Measurements from ENCODE around the gene CD300C. TPM values are rescaled to one million over a fixed set of nuclear protein-coding genes. Genes with fewer than 3 reads are reported as not detected.

CD300C gene
- total RNA-seq, 4 donors from 2014 or later: 0.15 to 1.5 (median 0.75) TPM

GRCh38 chr17:74516561-74517328, 29.2 kb downstream of the CD300C start:
- DNase-seq (ENCODE audit: low spot score in 2 of 2): peak in 1 of 2 donors; percentile 37
- intact Hi-C loops (cut with DNase I; ENCODE audit: low total_unique reads): no loop called here
- no peak overlapping the region for H3K4me3 ChIP-seq (ENCODE audit: low read depth, poor library complexity, severe bottlenecking)
- TF ChIP-seq POLR2A (IDR thresholded peaks at IDR 0.05): no peak
- TF ChIP-seq CTCF (IDR thresholded peaks at IDR 0.05): no peak
- 78 to 85% methylated on average over 3 of the region's 3 CpGs for WGBS, 2 donors

- WGBS, 2 donors: 72 to 77% methylated on average over 4 of the region's 4 CpGs
- intact Hi-C loops (cut with DNase I; ENCODE audit: low total_unique reads): no loop called here
- H3K4me3 ChIP-seq (ENCODE audit: low read depth, poor library complexity, severe bottlenecking): no peak overlapping the region
- peak in 1 of 2 donors; percentile 34 for DNase-seq (ENCODE audit: low spot score in 2 of 2)
- TF ChIP-seq CTCF (IDR thresholded peaks at IDR 0.05) (no peak), POLR2A (IDR thresholded peaks at IDR 0.05) (no peak)
These were observed 30.0 kb downstream of the CD300C start for GRCh38 chr17:74515941-74516340.

GRCh38 chr17:74514632-74515334, 31.1 kb downstream of the CD300C start:
- H3K4me3 ChIP-seq (ENCODE audit: low read depth, poor library complexity, severe bottlenecking): no peak overlapping the region
- intact Hi-C loops (cut with DNase I; ENCODE audit: low total_unique reads): no loop called here
- DNase-seq (ENCODE audit: low spot score in 2 of 2): peak in 1 of 2 donors; percentile 68
- TF ChIP-seq CTCF (IDR thresholded peaks at IDR 0.05): peak in 1 of 3 donors; percentile 63
- TF ChIP-seq POLR2A (IDR thresholded peaks at IDR 0.05): no peak
- 91% methylated on average over 10 of the region's 10 CpGs for WGBS, 2 donors

- TF ChIP-seq POLR2A (IDR thresholded peaks at IDR 0.05) (no peak), CTCF (IDR thresholded peaks at IDR 0.05) (peak in 1 of 3 donors; percentile 45)
- peak in 1 of 2 donors; percentile 77 for DNase-seq (ENCODE audit: low spot score in 2 of 2)
- WGBS, 2 donors: 59 to 95% methylated on average over 3 of the region's 3 CpGs
- intact Hi-C loops (cut with DNase I; ENCODE audit: low total_unique reads): no loop called here
- H3K4me3 ChIP-seq (ENCODE audit: low read depth, poor library complexity, severe bottlenecking): no peak overlapping the region
These were observed 31.8 kb downstream of the CD300C start for GRCh38 chr17:74513987-74514631.

GRCh38 chr17:74512624-74513091, 33.3 kb downstream of the CD300C start:
- WGBS, 2 donors: 72 to 81% methylated on average over 7 of the region's 7 CpGs
- intact Hi-C loops (cut with DNase I; ENCODE audit: low total_unique reads): no loop called here
- peak in 1 of 2 donors; percentile 80 for DNase-seq (ENCODE audit: low spot score in 2 of 2)
- no peak overlapping the region for H3K4me3 ChIP-seq (ENCODE audit: low read depth, poor library complexity, severe bottlenecking)
- TF ChIP-seq CTCF (IDR thresholded peaks at IDR 0.05) (no peak), POLR2A (IDR thresholded peaks at IDR 0.05) (no peak)
